HG03432 (cell line): Measurements from ENCODE around the gene PMIS2.

Experiments
- ATAC-seq: cut with Tn5 transposase; IDR thresholded peaks from one replicate; pipeline ENCODE4 v1.9.1; 2021; ENCODE audit warnings: mild to moderate bottlenecking, moderate library complexity; ENCODE audit not compliant: unreplicated experiment

The PMIS2 gene

GRCh38 chr19:35623327-35624010 lies 37.5 kb downstream of the PMIS2 start:
- no peak for ATAC-seq

GRCh38 chr19:35628264-35628564 lies 42.2 kb downstream of the PMIS2 start:
- ATAC-seq: no peak

- ATAC-seq: peak; percentile 92
Measured at GRCh38 chr19:35628565-35629331, 42.8 kb downstream of the PMIS2 start, which contains the start of gene RBM42. TSS of gene RBM42 (plus strand) at chr19:35629036. CDS start at chr19:35629154, 118 bp downstream.

- no peak for ATAC-seq
Measured at GRCh38 chr19:35629332-35629633, 43.3 kb downstream of the PMIS2 start.

GRCh38 chr19:35633727-35634440 lies 47.9 kb downstream of the PMIS2 start:
- no peak for ATAC-seq

- no peak for ATAC-seq
Measured at GRCh38 chr19:35636651-35637050, 50.7 kb downstream of the PMIS2 start.
